ENCODE results near the gene GGA1. TPM values are rescaled to one million over a fixed set of nuclear protein-coding genes. Genes with fewer than 3 reads are reported as not detected.
A peak's percentile ranks its signal among the peaks of the same experiment; 100 is the strongest.

GGA1 gene
- total and polyA plus RNA-seq, 9 of the 15 experiments (the other 6 are each of a cell fraction or from before 2014, with no cell fraction given), result 1.5 to 69.5 (median 31.6) TPM

DNA sequence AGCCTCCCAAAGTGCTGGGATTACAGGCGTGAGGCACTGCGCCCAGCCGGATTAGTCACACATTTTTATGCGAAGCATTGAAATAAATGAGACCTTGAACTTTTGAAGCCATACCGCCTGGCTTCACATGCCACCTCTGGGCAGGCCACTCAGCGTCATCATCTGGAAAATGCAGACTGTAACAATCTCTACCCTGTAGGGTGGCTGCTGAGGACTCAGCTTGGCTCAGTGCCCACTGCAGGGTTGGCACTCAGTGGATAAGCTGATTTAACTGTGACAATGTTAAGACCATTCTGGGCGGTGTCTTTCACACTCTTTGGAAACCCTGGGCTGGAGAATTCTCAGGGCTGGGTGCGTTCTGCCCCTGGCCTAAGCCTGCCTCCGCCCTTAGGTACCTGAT lies 39.3 kb downstream of the GGA1 start:
- no TSS peak for BruUV-seq (replicated peaks)
- Histone ChIP-seq H3K36me3 (ENCODE audit: control insufficient read depth, insufficient read depth, low read length) (peaks cover 58% of the 10 kb centered on the region; the same call in 2 of the 3 replicates), H2AFZ (ENCODE audit: low read depth, low read length) (no peak overlapping the region), H3K4me1 (replicated peaks in 1 of 2; ENCODE audit: control insufficient read depth in 2 of 2, insufficient read depth in 2 of 2, low read length in 2 of 2) (peaks cover 0 to 11% of the 10 kb centered on the region in 2 experiments; a peak in 2 of 5 replicates), H4K20me1 (replicated peaks; ENCODE audit: control insufficient read depth, insufficient read depth, low read length) (no peaks in the 10 kb centered on the region), H3K9ac (ENCODE audit: insufficient read depth in 1 of 2, low read depth in 2 of 2, low read length in 2 of 2) (no peak overlapping the region), H3K4me2 (ENCODE audit: insufficient read depth, low read length) (no peak overlapping the region), H3K27ac (ENCODE audit: extremely low read depth, low read depth, low read length) (no peak overlapping the region), H3K9me3 (replicated peaks; ENCODE audit: control insufficient read depth, insufficient read depth, low read depth, low read length) (no peaks in the 10 kb centered on the region), H3K79me2 (ENCODE audit: control insufficient read depth, insufficient read depth, low read length) (no peaks in the 10 kb centered on the region; the same call in 2 of the 3 replicates), H3K4me3 (no peak overlapping the region), H3K9me1 (ENCODE audit: control insufficient read depth, insufficient read depth, low read length) (no peaks in the 10 kb centered on the region), H3K27me3 (ENCODE audit: control insufficient read depth in 2 of 2, insufficient read depth in 2 of 2, low read length in 2 of 2) (no peaks in the 10 kb centered on the region)
- ChIA-PET POLR2A (no interaction called here), CTCF (ENCODE audit: low intra/inter-chr PET ratio) (no interaction called here)
- peak; percentile 11; the same call in 1 of the 2 replicates for TF ChIP-seq NFIC (IDR thresholded peaks at IDR 0.05)
- TF ChIP-seq CHD1 (IDR thresholded peaks at IDR 0.05; ENCODE audit: low read length), result no peak
- DNase-seq (ENCODE audit: extremely low read depth in 1 of 4, low spot score in 3 of 4), result no peak
- intact Hi-C loops (cut with micrococcal nuclease), result no loop called here
- FAIRE-seq, result no peak
- 98% methylated on average over 9 of the region's 9 CpGs for WGBS (ENCODE audit: insufficient coverage, low coverage, missing lambda C conversion rate)
- in situ Hi-C loops (cut with MboI), result no loop called here
- ATAC-seq, result no peak

DNA sequence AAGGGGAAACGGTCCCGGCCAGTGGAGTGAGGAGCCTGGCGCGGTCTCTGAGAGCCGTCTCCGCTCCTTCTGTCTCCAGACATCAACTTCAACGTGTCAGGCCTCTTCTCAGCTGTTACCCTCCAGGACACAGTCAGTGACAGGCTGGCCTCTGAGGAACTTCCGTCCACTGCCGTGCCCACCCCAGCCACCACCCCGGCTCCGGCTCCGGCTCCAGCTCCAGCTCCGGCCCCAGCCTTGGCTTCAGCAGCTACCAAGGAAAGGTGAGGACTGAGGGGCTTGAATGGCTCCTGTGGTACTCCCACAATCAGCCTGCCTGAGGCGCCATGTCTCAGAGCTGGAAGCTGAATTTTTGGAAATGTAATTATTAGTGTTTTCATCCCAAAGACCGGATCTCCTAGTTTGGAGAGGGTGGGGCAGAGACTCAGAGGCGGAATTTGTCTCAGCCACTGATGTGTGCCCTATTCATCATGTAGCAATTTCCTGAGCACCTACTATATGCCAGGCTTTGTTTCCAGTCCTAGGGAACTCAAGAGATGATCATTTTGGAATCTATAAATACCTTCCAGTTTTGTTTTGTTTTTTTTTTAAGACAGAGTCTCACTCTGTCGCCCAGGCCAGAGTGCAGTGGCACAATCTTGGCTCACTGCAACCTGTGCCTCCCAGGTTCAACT lies 42.0 kb downstream of the GGA1 start:
- no peak overlapping the region for H3K27ac ChIP-seq (ENCODE audit: extremely low read depth, low read depth, low read length)
- in situ Hi-C loops (cut with MboI), result no loop called here
- H3K4me1 ChIP-seq (replicated peaks in 1 of 2; ENCODE audit: control insufficient read depth in 2 of 2, insufficient read depth in 2 of 2, low read length in 2 of 2), result no peaks in the 10 kb centered on the region; a peak in 1 of 5 replicates
- no peak overlapping the region for H3K9ac ChIP-seq (ENCODE audit: insufficient read depth in 1 of 2, low read depth in 2 of 2, low read length in 2 of 2)
- FAIRE-seq, result no peak
- no peak overlapping the region for H3K4me3 ChIP-seq
- no peaks in the 10 kb centered on the region for H3K9me3 ChIP-seq (replicated peaks; ENCODE audit: control insufficient read depth, insufficient read depth, low read depth, low read length)
- TF ChIP-seq RBFOX2 (IDR thresholded peaks at IDR 0.05; ENCODE audit: low read depth, low read length) (0 out of 2 replicates have a peak, but pooled peaks have one; percentile 23), ZNF12 (CRISPR knock-in tag; IDR thresholded peaks at IDR 0.05) (0 out of 2 replicates have a peak, but pooled peaks have one; percentile 51)
- TF ChIP-seq, protein P1, sequence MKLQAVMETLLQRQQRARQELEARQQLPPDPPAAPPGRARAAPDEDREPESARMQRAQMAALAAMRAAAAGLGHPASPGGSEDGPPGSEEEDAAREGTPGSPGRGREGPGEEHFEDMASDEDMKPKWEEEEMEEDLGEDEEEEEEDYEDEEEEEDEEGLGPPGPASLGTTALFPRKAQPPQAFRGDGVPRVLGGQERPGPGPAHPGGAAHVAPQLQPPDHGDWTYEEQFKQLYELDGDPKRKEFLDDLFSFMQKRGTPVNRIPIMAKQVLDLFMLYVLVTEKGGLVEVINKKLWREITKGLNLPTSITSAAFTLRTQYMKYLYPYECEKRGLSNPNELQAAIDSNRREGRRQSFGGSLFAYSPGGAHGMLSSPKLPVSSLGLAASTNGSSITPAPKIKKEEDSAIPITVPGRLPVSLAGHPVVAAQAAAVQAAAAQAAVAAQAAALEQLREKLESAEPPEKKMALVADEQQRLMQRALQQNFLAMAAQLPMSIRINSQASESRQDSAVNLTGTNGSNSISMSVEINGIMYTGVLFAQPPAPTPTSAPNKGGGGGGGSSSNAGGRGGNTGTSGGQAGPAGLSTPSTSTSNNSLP (IDR thresholded peaks at IDR 0.05; ENCODE audit: borderline replicate concordance, low read depth, low read length), result no peak
- 98% methylated on average over 8 of the region's 17 CpGs for WGBS (ENCODE audit: insufficient coverage, low coverage, missing lambda C conversion rate)
- ATAC-seq, result no peak
- no peaks in the 10 kb centered on the region for H3K79me2 ChIP-seq (ENCODE audit: control insufficient read depth, insufficient read depth, low read length)
- no peaks in the 10 kb centered on the region for H4K20me1 ChIP-seq (replicated peaks; ENCODE audit: control insufficient read depth, insufficient read depth, low read length)
- DNase-seq (ENCODE audit: extremely low read depth in 1 of 4, low spot score in 3 of 4), result no peak
- no peak overlapping the region for H3K4me2 ChIP-seq (ENCODE audit: insufficient read depth, low read length)
- ChIA-PET CTCF (ENCODE audit: low intra/inter-chr PET ratio) (no interaction called here), POLR2A (no interaction called here)
- H2AFZ ChIP-seq (ENCODE audit: low read depth, low read length), result no peak overlapping the region
- no peaks in the 10 kb centered on the region for H3K9me1 ChIP-seq (ENCODE audit: control insufficient read depth, insufficient read depth, low read length)
- intact Hi-C loops (cut with micrococcal nuclease), result no loop called here
- H3K36me3 ChIP-seq (ENCODE audit: control insufficient read depth, insufficient read depth, low read length), result peaks cover 44% of the 10 kb centered on the region; the same call in 2 of the 3 replicates
- BruUV-seq (replicated peaks), result no TSS peak
- no peaks in the 10 kb centered on the region for H3K27me3 ChIP-seq (ENCODE audit: control insufficient read depth in 2 of 2, insufficient read depth in 2 of 2, low read length in 2 of 2)

All from K562 (cell line).